ENCODE results near the gene CAV1.
"Not testable (repeated sequence)": the region's sequence is repeated elsewhere in the genome, so short reads cannot be mapped to it uniquely, and the experiment has no call there.

Gene CAV1, protein sequence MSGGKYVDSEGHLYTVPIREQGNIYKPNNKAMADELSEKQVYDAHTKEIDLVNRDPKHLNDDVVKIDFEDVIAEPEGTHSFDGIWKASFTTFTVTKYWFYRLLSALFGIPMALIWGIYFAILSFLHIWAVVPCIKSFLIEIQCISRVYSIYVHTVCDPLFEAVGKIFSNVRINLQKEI

DNA sequence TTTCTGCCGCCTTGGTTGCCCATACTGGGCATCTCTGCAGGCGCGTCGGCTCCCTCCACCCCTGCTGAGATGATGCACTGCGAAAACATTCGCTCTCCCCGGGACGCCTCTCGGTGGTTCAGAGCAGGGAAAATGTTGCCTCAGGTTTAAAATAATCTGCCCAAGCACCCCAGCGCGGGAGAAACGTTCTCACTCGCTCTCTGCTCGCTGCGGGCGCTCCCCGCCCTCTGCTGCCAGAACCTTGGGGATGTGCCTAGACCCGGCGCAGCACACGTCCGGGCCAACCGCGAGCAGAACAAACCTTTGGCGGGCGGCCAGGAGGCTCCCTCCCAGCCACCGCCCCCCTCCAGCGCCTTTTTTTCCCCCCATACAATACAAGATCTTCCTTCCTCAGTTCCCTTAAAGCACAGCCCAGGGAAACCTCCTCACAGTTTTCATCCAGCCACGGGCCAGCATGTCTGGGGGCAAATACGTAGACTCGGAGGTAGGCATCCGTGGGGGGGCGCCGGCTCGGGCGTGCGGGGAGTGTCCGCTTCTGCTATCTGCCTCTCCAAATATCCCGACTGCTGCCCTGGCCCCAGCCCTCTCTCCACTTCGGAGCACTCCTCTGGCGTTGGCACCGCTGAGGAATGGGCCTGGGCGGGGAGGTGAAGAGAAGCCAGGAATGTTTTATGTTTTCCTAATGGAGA, at the start of gene CAV1:
Gene CAV1 (plus strand): TSS at position 428 of the 689 bp plus-strand sequence. CDS start 27 bp downstream, at position 455.
- DNase-seq, result peak; percentile 58

DNA sequence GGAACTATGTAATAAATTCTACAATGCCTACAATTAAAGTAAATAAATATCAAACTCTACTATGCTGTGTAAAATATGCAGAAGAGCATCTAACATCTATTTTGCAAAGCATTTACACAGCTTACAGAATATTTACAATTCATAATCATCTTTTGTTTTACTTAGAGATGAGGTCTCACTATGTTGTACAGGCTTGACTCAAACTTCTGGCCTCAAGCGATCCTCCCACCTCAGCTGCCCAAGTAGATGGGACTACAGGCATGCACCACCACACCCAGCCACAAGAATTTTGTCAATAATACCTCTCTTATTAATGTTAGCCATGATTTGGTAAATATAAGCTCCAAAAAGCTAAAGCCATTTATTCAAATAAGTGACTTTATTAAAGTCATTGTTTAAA, 47.2 kb upstream of the CAV1 start:
- no peak for DNase-seq

DNA sequence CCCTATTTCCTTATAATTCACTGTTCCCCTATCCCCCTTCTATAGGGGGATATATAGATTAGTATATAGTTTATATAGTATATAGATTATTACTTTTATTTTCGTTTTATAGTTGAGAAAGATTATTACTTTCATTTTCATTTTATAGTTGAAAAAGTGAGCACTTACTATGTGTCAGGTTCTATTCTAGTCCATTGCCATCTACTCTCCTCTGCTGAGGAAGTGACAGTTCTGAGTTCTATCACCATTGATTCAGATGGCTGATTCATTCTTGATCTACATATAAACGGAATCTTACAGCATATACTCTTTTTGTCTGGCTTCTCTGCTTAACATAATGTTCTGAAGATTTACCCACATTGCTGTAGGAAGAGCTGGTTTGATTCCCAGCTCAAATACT, 46.0 kb upstream of the CAV1 start:
- no peak for DNase-seq

DNA sequence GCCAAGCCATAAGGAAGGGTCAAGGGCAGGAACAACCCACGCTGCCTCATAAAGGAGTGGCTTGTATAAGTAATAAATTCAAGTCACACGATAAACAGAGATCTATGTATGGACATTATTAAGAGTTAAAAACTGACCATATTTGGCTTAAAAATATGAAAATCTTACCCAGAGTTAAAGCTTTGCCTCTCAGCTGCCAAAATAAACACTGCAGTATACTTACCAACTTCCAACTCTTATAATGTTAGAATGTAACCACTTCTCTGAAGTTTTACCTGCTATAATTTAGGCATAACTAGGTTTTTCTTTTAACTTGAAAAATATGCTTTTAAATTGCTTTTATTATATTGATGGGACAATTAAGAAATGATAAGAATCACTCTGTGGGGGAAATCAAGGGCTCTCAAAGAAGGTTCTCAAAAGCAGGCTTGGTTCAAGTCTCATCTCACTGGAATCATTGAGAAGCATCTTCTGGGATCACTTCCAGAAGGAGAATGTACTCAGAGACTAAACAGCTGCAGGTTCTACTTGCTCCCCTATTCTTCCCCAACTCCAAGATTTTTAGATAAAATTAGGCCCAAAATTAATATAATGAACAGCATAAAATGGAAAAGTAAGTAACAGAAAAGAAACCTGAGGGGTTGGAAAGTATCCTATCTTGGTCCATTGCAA, 41.4 kb upstream of the CAV1 start:
- DNase-seq, result no peak

DNA sequence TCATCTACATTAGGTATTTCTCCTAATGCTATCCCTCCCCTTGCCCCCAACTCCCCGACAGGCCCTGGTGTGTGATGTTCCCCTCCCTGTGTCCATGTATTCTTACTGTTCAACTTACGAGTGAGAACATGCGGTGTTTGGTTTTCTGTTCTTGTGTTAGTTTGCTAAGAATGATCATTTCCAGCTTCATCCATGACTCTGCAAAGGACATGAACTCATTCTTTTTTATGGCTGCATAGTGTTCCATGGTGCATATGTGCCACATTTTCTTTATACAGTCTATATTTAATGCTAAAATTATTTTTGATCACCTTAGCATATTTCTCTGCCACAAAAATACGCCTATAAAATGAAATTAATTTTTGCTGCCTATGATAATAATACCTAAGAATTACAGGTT, 40.4 kb upstream of the CAV1 start:
- DNase-seq, result not testable (repeated sequence)

DNA sequence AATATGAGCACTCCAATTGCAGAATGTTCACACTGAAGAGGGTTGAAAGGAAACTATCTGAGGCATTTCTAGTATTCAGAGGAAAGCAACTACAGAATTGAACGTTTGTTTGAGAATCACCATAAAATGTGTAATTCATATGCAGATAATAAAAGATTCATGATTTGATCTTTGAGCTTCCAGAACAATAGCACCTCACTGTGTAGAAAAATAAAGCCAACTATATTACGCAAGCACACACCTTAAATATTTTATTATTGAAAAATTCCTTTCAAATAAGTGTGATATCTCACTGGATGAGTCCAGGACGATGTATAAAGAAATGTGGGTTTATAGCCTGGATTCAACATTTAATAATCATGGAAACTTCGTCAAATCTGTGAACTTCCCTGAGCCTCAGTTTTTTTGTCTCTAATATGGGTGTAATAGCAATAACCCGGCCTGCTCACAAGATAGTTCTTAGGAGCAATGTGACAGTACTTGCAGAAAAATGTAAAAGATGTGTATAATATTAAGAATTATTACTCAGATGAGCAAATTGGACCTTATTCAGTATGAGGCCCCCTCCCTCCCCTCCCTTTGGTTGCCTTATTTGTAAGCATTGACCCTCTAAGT, 36.8 kb upstream of the CAV1 start:
- DNase-seq, result no peak

DNA sequence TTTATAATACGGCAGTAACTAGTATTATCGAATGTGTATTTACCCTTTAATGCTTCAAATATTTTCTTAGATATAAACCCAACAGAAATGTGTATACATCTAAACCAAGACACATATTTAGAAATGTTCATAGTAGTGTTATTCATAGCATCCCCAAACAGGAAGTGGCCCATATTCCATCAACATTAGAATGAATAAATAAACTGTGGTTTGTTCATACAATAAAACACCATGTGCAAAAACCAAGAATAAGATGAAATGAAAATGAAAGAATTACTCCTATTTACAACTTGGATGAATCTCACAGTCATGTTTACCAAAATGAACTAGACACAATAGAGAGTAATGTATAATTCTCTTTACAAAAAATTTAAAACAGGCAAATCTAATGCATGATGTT, 34.5 kb upstream of the CAV1 start:
- no peak for DNase-seq

DNA sequence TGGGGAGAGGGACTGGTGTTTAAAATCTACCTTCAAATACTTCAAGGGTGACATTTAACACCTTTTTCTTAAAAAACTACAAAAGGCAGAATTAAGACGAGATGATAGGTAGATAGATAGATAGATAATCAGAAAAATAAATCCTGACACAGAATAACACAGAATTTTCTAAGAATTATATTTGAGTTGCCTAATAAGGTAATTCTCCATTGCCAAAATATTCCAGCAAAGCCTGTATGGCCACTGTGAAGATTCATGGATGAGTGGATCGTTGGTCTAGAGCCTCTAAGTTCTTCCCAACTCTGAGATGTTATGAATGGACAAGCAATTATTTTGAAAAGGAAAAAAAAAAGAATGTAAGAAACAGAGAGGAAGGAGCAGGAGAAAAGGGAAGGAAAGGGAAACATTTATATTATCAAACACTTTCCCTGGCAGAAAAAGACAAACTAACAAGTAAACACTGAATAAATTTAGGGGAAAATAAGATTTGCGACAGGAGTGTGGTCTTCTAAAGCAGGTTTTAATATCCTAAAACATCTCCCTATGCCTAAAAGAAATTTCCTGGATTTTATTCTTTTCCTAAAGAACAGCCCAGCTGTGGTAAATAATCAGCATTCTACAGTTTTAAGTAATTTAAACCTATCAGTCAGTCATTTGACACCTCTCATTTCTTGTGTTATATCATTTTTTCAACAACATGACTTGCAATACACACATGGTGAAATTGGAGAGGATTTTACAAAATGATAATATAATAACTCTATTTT, 32.8 kb upstream of the CAV1 start:
- no peak for DNase-seq

DNA sequence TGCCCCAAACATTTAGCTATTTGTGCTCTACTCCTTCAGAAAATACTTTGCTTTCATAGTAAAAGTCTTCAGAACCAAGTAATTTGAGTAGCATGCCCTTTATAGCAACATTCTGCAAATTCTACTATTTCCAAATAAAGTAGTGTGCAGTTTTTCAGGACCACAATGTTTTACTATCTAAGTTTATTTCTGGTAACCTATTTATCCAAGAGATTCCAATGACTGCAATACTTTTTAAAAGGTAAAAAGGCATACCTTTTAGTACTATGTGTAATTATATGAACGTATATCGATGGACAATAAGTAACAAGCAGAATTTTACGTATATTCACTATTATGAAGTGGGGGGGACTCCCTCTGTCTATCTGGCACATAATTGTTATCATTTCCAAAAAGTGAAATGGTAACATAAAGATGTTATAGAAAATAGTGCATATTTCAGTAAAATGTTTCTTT, 32.2 kb upstream of the CAV1 start:
- no peak for DNase-seq

DNA sequence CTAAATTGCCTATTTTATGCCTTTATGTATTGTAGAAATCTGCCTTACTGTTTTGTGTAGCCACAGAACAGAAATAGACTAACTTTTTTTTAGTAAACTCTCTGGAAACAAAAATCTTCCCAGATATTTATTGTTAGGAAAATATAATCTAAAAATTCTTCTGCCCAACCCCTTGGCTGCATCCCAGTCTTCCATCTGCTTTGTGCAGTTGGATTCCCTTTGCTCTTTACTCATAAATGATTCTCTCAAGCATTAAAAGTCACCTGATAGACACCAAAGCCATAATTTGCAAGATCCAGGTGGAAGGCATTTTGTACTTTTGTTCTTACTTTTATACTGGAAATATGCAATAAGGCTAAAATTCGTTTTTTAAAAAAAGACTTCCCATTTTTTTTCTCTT, 31.4 kb upstream of the CAV1 start:
- no peak for DNase-seq

DNA sequence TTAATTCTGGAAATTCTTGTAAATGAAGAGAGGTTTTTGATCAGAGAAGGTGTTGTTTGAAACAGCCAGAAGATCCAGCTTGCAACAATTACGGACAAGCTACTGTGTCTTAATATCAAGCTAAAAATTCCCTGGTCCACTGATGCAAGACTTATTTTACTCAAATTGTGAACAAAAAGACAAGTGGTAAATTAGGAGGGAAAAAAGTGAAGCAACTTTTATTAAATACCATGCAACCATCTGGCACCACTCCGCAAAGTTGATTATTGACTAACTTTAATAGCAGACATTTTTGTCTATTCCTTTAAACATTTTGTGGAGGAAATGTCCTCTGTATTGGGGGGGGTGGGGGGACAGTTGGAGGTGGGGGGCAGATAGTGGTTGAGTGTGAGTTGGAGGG, 30.4 kb upstream of the CAV1 start:
- DNase-seq, result no peak

DNA sequence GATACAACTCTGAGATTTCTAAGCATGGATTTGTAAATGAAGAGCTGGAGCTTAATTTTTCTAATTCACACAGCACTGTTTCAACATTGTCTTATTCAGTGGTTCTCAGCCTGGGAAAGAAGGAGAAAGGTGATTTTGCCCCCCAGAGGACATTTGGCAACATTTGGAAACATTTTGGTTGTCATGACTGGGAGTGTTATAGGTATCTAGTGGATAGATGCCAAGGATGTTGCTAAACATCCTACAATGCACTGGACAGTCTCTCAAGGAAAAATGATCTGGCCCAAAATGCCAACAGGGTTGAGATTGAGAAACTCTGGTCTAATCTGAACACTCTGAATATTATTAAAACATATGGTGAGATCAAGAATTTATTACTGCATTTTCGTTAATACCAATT, 29.1 kb upstream of the CAV1 start:
- no peak for DNase-seq

DNA sequence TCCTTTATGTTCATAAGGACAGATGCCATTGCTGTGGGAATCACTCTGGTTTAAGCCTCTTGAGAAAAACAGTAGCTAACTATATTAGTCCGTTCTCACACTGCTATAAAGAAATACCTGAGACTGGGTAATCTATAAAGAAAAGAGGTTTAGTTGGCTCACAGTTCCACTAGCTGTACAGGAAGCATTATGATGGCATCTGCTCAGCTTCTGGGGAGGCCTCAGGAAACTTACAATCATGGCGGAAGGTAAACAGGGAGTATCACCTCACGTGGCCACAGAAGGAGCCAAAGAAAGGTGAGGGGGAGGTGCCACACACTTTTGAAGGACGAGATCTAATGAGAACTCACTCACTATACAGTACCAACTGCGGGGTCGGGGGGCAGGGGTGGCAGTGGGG, 28.2 kb upstream of the CAV1 start:
- no peak for DNase-seq

DNA sequence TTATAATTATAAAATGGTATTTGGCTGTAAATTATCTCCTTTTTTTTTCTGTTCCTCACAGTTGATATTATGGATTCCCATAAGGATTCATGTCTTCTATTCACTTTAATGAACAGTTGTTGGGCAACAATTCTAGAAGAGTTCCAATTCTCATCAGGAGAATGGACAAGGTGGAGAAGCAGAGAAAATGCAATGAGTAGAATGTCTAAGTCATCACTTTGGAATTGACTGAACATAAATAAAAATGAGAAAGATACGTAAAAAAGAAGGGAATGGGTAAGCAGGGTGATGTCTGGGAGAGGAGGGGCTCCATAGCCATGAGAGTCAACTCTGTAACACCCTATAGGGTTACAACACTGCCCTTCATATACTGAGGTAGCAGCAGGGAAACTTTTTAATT, 27.1 kb upstream of the CAV1 start:
- DNase-seq, result no peak

DNA sequence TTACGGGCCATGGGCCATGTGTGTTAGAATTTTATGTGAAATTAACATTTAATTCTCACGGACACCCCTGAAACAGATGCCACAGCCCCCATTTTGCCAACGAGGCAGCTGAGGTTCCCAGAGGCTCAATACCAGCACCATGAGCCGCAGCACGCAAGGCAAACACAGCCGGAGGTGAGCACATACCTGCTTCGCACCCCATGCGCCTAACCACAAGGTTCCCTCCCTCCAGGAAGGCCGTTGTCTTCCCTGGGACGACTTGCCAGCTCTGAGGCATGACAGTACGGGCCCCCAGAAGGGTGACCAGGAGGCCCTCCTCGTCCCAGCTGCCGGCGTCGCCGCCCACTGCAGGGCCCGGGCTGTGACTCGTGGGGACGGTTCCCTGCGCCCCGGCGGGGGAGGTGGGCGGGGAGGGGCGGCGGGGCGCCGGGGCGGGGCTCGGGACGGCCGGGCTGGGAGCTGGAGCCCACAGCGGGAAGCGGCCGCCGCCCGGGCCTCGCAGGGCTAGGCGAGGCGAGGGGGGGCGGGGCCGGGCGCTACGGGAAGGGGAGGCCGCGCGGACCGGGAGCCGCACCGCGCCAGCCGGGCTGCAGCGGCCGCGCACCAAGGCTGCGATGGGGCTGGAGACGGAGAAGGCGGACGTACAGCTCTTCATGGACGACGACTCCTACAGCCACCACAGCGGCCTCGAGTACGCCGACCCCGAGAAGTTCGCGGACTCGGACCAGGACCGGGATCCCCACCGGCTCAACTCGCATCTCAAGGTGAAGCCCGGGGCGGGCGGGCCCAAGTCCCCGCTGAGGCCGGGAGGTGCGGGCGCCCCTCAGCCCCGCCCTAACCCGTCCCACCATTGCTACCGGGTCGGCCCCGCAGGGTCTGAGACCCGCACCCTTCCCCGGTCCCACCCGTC, 25.4 kb upstream of the CAV1 start, which contains the start of gene CAV2:
Gene CAV2 (plus strand): TSS at position 571 of the 910 bp plus-strand sequence. CDS start 44 bp downstream, at position 615.
- DNase-seq, result no peak

DNA sequence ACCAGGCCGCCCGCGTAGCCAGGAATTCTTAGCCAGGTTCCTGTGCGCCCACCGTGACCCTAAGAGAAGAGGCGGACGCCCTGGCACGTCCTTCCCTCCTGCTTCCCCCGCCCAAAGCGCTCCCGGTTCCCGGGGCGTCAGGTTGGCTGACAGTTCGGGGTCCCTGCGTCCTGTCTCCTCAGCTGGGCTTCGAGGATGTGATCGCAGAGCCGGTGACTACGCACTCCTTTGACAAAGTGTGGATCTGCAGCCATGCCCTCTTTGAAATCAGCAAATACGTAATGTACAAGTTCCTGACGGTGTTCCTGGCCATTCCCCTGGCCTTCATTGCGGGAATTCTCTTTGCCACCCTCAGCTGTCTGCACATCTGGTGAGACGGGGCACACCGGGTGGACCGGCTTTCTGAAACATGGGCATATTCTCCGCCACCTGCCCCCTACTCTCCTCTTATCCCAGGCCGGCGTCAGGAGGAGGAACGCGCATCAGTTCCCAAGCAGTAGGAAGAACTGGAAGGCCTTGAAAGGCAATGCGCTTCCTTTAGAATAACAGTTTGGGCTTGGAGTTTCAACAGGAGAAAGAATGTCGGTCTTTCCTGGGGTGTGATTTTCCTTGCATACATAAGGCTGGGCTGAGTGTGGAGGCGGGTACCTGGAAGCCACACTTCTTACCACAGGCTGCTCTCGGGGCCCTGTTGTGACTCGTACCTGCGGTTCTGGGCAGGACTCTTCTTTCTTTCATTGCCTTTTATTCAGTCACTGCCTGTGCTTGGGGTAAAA, 24.6 kb upstream of the CAV1 start:
- no peak for DNase-seq

DNA sequence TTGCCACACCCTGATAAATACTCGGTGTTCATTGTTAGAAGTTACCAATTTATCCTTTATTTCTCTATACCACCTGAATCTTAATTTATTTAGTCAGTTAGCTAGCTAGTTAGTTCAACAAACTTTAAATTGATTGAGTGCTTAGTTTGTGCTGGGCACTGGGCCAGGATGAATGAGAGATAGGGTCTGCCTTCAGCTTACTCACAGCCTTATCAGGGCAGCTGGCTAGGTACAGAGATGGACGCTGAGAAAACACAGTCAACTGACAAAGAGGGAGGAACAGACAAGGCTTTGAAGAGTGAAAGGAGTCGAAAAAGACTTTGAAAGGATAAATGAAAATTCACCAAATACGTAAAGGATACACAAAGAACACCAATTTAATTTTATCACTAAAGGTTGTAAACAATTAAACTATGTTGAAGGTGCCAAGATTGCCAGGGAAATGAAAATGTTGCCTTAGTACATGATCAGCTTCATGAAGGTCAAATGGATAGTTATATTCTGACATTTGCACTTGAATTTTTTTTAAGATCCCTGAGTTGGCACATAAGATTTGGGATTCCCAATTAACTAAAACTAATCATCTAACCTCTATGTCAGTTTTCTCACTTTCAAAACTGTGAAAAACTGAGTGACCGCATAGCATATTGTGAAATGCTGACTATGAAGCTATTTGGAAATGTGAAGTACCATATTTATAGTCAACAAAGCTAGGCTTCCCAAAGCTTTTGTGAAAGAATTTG, 23.2 kb upstream of the CAV1 start:
- peak; percentile 79 for DNase-seq

DNA sequence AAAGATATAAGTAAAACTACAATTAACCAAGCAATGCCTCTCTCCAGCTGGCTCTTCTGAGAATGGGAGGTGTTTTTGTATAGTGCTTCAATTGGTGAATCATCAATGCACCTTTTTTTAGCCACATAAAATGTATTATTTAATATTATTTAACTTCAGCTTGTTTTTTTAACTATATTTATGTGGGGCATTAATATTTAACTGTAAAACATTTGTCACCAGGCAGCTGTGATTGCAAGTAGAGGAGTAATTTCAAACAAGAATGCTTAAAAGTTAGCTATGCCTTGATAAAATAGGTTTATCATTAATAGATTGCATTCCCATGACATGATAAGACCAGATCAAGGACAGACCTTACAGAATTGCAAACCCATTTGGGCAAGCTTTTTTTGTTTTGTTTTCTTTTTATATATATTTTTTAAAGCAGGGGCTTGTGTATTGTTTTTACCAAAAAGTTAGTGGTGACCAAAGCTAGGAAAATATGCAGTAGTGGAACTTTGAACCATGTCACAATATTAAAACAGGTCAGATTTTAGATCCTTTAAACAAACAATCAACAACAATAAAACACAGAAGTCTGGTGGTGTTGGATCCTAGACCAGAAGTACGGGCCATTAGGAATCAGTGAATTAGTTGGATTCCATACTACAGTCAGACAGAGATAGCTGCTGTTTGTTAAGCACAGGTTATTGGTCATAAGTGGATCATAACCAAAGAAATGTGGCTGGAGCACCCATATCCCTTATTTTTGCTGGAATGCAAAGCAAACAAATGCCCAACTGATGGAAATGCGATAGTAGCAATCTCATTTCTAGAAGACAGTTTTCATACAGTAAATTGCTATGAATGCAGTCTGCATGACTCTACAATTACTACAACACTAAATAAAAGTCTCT, 22.4 kb upstream of the CAV1 start:
- no peak for DNase-seq

DNA sequence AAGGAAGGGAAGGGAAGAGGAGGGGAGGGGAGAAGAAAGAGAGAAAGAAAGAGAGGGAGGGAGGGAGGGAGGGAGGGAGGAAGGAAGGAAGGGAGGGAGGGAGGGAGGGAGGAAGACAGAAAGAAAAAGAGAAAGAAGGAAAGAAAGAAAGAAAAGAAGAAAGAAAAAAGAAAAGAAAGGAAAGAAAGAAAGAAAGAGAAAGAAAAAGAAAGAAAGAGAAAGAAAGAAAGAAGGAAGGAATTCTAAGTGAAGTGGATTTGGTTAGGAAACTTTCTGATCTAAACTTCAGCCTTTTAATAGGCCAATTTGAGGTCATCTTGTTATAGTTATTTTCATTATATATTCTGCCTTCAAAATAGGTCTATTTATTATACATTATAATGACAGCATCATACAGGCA, 21.0 kb upstream of the CAV1 start:
- DNase-seq, result no peak
